ENCODE data around the gene FHL5.
"Not testable (repeated sequence)": the region's sequence is repeated elsewhere in the genome, so short reads cannot be mapped to it uniquely, and the experiment has no call there.

The FHL5 gene

DNA sequence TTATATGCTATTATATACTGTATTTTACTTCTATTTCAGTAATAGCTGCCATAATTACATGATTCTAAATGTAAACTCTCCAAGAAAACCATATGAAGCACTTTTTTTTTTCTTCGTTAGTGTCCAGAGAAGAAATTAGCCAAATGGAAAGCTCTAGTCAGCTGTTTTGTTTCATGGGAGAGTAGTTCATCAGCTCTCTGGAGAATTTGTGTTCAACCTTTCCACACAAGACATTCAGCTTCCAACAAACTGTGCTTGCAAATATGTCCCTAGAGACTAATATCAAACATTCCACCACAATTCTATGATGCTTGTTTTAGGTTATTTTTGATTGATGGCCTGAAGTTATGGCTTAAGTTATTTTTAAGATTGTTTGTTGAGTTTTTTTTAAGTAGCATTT, 19.5 kb downstream of the FHL5 start:
- intact Hi-C loops (cut with DNase I), result no loop called here
- DNase-seq, result no peak

DNA sequence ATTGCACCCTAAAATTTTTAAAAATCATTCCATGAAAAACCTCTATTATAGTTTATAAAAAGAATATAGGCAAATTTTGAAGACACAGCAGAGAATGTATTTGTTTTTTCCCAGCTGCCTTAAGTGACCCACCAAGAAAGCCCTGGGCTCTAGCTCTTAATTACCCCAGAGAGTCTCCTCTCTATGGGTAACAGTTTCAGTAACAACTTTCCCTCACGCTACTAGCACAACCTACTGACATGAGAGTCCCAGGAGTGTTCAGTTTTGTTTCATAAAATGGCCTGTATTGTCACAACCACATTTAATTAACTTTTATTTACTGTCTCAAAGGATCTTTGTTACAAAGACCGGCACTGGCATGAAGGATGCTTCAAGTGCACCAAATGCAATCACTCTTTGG, 41.5 kb downstream of the FHL5 start:
- no peak for DNase-seq
- intact Hi-C loops (cut with DNase I), result no loop called here

DNA sequence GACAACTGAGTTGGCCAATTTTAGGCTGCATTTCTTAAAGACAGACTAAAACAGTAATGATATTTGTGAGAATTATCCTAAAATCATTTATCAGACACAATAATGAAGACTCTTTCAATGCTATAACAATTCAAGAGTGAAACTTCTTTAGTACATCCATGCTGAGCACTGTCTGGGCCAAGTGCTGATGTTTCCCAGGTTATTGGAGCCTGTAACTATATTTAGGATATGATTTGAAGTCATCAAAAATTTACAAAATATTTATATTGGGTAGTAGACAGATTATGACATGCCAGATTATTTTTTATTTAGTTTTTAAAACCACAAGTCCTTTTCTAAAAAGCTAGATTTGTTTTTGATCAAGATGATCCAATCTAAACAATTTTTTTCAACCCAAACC, 45.1 kb downstream of the FHL5 start:
- no peak for DNase-seq

DNA sequence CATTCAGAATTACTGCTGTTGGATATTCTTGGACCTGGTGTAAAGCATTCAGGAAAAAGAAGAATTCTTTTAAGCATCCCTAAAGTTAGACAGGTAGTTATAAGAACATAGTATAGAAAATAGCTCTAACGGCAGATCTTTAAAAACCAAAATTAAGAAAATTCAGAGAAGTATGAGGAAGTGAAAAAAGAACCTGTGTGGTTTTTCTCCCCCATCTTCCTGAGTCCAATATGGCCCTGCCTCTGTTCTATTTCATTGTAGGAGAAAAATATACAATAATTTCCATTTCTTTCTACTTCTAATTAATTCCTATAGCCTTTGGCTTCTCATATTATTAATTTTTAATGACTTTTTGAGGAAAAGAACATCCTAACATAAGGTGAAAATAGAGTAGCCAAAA, 47.1 kb downstream of the FHL5 start:
- no peak for DNase-seq
- intact Hi-C loops (cut with DNase I), result no loop called here

More for the DNA sequence above, 45.1 kb downstream of the FHL5 start:
- intact Hi-C loops (cut with DNase I), result no loop called here

DNA sequence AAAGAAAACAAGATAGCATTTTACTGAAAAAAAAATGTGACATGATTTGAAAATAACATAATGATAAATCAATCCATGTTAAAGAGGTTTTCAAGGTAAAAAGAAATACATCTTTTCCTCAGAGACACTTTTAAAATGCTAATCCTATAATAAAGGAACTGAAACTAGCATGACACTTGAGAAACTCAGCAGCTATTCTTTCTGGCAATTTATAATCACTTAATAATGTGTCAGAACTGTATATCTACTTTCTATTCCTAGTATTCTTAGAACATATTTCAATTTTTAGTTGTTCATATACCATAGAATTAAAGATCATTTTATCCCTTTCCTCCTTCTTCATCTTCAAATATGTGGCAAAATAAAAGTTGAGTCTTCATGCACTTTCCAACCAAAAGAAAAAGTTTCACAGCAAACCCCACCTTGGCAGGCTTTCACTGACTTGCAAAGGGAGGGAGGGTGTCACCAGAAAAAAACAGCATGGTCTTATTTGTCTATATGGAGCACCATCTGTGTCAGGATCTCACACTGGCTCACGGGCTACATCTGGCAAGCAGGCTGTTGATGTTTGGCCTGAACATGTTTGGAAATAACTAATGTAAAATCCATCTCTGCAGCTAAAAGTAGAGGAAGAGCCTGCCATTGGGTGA, 48.5 kb downstream of the FHL5 start:
- no peak for DNase-seq
- intact Hi-C loops (cut with DNase I), result no loop called here

DNA sequence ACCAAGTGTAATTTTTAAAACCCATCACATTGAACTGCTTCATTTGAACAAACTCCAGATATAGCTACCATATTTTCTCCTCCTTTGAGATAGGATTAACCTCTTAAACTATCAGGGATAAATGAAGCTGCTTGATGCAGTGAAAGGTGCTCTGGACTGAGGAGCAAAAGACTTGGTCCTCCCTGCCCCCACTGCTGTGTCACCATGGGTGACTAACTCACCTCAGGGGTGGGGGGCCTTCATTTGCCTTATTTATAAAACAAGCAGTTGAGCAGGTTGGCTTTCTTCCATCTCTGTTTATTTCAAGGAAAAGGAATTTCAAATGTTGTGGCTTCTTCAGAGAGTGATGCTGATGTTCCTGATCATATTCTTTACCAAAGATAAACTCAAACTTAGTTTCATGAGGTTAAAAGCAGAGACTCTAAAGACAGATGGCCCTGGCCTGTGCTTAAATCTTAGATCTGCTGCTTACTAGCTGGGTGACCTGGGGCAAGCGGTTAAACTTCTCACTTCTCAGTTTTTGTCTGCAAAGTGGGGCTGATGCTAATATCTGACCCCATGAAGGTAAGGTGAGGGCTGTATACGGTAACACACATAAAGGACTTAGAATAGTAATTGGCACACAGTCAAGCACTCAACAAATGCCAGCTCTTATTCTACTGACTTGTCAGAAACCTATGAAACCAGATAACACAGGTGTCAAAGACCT, 50.5 kb downstream of the FHL5 start:
- no peak for DNase-seq
- intact Hi-C loops (cut with DNase I), result no loop called here

DNA sequence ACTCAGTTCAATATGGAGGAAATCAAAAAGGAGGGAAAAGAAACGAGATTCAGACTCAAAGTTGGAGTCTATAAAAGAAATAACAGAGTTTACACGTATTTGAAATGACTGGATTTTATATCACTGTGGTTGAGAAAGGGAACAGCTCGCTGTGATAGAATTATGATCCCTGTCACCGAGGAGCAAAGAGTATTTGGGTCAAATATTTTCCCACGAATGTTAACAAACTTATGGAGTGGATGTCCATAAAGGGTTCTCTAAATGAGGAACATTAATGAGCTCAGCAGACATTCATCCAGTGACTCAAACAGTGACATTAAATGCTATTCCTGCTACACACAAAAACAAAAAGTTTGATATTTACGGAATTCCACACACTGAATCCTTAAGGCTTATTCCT, 57.9 kb downstream of the FHL5 start:
- no peak for DNase-seq
- intact Hi-C loops (cut with DNase I), result no loop called here

DNA sequence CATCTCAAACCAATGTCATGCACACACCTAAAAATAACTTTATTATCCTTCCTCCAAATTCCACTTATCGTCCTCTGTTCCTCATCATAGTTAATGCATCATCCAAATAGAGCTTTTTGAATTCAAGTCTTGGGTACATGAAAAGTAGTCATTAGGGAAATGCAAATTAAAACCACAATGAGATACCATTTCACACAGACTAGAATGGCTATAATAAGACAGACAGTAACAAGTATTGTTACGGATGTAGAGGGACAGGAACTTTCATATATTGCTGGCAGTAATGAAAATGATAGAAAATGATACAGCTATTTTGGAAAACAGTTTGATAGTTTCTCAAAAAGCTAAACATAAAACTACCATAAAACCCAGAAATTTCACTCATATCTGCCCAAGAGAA, 59.1 kb downstream of the FHL5 start:
- intact Hi-C loops (cut with DNase I), result no loop called here

DNA sequence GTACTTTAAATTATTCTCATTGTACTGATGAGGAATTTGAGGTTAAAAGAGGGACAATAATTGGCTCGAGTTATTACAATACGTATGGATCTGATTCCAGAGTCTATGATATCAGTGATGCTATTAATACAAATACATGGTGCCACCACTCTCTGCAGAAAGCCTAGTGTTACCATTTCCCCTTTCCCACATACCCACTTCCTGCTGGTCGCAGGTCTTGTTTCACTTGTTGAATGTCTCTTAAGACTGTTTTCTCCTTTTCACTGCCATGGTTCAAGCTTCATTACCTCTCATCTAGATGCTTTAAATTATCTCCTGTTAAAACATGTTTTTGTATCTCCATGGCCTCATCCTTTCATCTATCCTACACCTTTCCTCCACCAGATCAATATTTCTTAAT, 62.0 kb downstream of the FHL5 start:
- no peak for DNase-seq
- intact Hi-C loops (cut with DNase I), result loop anchor here (5.0 kb wide), 2 partner anchors 272 to 432 kb away; partner anchors contain the start of gene NDUFAF4

More for the DNA sequence above, 59.1 kb downstream of the FHL5 start:
- no peak for DNase-seq

DNA sequence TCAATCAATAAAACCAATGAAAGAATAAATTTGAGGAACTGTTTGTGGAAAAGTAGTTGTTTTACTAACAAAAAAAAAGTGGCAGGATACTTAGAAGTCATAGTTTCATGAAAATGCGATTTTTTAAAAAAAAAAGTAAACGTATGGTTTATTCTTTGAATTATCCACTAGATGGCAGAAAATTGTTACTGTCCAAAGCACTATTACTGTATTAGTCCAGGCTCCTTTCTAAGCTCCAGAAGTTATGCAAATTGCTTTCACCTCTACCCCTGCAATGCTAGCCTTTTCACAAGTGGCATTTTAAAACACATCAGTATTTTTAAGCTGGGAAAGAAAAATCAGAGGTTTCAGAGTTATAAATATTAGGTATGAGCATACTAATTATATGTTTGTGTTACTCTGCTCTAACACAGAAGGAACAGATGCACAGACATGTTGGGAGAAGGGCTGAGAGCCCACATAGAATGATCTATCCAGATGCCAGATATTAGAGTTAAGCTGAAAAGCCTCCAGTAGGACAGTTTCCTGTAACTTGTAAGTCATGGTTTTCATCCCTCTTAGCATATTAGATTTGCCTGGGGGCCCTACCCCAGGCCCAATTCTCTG, 63.9 kb downstream of the FHL5 start:
- no peak for DNase-seq
- intact Hi-C loops (cut with DNase I), result loop anchor here (5.0 kb wide), 2 partner anchors 270 to 430 kb away; partner anchors contain the start of gene NDUFAF4

DNA sequence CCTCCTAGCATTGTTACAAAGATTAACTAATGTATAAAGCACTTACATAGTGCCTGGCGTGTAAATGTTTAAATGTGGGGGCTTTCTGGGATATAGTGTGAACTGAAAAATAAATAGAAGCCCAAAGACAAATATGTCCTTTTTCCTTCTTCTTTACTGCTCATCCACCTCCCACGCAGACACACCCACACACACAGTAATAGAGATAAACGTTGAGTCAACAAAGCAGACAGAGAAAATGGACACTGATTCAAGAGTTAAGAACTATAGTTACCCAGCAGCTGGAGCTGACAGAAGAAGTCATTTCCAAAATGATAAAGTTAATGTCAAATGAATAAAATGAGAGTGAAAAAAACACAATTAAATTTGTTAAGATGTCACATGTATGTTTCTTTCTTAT, 68.3 kb downstream of the FHL5 start:
- intact Hi-C loops (cut with DNase I), result no loop called here
- no peak for DNase-seq

DNA sequence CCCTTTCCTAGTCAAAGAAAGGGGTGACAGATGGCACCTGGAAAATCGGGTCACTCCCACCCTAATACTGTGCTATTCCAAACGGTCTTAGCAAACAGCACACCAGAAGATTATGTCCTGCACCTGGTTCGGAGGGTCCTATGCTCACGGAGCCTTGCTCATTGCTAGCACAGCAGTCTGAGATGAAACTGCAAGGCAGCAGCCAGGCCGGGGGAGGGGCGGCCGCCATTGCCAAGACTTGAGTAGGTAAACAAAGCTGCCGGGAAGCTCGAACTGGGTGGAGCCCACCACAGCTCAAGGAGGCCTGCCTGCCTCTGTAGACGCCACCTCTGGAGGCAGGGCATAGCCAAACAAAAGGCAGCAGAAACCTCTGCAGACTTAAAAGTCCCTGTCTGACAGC, 75.1 kb downstream of the FHL5 start:
- DNase-seq; intact Hi-C loops (cut with DNase I): not testable (repeated sequence)

DNA sequence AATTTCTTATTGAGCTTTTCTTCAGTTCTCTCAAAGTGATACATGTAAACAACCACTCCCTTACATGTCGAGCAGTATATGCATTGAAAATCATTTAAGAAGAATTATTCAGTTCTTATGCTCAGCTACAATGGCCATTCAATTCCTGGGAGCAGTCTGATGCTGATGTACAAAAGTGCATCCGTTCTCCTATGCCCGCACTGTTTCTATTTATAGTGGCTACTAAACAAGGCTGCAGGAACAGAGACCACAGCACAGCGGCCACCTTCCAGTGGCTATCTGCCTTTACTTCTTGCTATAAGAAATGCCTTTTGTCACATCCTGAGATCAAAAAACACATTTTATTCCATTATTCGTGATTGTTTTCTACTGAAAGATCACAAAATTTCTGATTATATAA, 82.2 kb downstream of the FHL5 start:
- peak in 5 of 42 donors; percentile 2 to 29 (median 5) for DNase-seq
- intact Hi-C loops (cut with DNase I), result no loop called here

DNA sequence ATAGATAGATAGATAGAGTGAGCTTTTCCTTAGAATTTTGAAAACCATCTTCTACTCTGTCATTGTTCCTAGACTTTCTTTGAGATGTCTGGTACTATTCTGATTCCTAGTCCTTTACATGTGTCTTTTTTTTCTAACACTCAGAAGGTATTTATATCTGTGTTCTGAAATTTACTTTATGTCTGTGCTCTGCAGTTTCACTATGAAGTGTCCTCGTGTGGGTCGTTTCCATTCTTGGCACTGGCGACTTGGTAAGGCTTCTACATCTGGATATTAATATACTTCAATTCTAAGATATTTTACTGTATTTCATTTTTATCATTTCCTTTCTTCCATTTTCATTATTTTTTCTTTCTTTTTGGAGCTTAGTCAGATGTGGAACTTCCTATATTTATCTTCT, 87.0 kb downstream of the FHL5 start:
- intact Hi-C loops (cut with DNase I), result no loop called here

DNA sequence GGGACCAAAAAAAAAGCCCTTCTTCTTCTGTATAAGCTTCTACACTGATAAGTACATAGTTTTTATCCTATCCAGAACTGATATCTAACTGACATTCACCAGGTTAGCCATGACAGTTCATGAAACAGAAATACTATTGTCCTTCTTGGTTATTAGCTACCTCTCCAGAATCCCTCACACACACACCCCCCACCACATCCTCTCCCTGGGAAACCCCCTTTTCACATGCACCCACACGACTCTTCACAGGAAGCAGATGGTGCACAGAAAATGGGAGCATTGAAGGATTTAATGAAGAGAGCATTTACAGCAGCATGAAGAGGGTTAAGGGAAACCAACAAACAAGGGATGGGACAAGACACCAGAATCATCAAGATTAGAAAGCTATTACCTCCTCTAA, 88.9 kb downstream of the FHL5 start:
- no peak for DNase-seq
- intact Hi-C loops (cut with DNase I), result no loop called here

More for the DNA sequence above, 87.0 kb downstream of the FHL5 start:
- no peak for DNase-seq

DNA sequence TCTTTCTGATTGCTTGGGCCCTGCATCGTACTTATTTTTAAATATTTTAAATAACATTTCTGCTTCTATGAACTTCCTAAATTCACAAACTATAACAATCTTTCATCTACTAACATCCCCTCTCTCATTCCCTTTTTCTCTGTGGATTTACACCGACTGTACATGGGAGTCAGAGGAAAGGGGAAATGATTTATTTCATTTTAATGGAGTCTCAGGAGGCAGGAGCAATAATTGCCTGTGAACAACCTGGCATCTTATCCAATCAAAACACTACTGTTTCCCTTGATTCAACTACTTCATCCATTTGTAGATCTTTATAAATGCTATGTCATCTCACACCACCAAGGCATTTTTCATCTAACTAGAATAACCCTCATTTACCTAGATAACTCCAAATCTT, 89.6 kb downstream of the FHL5 start:
- intact Hi-C loops (cut with DNase I), result no loop called here
- DNase-seq, result no peak

DNA sequence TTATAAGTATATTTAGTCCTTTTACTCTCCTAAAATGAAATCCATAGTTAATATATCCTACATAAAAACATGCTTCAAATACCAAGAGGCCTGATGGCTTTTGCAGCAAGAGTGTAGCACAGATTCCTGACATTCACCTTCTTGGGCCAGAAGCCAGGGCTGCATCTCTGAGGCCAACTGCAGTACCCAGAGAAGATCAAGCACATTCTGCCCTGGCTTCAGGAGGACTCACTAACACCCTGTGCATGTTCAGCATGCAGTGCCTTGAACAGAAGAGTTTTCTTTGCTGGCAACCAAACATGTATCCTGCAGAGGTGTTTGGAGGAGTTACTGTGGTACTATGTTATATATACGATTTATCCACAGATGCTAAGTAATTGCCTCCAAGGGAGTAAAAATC, 90.3 kb downstream of the FHL5 start:
- intact Hi-C loops (cut with DNase I), result no loop called here
- DNase-seq, result no peak

DNA sequence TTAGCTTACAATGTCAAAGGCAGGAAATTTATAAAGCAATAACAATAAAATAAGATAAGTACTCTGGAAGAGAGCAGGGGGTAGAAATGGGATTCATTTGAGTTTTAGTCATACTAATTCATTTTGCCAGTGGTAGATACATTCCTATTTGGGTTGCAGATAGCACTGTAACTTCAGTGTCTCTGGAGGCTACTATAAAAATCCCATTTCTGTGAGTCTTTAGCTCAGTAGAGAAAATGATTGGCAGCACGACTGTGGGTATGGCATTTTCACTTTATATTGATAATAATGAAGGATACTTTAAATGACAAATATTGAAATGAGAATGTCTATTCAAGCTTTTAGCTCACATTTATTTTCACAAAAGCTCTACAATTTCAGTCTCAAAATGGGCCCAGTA, 93.6 kb downstream of the FHL5 start:
- intact Hi-C loops (cut with DNase I), result no loop called here
- DNase-seq, result no peak

DNA sequence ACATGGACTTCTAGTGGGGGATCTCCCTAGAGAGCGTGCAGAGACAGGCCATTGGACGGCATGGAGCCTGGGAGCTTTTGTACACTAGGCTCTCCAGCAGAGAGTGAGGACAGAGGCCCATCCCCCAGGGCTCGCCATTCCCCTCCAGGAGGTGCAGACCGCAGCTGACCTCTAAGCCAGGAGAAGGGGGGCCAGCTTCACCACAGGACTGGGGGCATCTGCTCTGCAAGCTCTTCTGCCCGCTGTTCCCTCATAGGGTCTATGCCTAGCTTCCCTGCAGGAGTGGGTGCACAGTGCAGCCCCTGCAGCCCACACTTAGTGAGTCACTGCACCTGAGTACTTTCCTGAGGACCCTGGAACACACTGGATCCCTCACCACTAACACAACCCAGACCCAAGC, 94.4 kb downstream of the FHL5 start:
- DNase-seq, result no peak
- intact Hi-C loops (cut with DNase I), result no loop called here

DNA sequence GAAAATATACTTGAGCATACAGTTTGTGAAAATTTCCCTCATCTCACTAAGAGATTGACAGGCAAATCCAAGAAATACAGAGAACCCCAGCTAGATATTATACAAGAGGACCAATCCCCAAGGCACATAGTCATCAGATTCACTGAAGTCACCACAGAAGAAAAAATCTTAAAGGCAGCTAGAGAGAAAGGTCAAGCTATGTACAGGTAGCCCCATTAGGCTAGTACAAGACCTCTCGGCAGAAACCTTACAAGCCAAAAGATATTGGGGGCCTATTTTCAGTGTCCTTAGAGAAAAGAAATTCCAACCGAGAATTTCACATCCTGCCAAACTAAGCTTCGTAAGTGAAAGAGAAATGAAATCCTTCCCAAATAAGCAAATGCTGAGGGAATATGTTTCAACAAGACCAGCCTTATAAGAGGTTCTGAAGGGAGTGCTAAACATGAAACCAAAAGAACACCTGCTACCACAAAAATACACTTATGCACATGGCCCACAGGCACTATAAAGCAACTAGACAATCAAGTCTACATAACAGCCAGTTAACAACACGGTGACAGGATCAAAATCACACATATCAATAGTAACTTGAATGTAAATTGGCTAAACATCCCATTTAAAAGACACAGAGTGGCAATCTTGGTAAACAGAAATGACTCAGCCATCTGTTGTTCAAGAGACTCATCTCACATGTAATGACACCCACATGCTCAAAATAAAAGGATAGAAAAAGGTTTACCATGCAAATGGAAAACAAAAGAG, 96.3 kb downstream of the FHL5 start:
- no peak for DNase-seq
- intact Hi-C loops (cut with DNase I), result no loop called here
